Measurements from ENCODE around the gene ADARB1.

- TF ChIP-seq, protein P1, sequence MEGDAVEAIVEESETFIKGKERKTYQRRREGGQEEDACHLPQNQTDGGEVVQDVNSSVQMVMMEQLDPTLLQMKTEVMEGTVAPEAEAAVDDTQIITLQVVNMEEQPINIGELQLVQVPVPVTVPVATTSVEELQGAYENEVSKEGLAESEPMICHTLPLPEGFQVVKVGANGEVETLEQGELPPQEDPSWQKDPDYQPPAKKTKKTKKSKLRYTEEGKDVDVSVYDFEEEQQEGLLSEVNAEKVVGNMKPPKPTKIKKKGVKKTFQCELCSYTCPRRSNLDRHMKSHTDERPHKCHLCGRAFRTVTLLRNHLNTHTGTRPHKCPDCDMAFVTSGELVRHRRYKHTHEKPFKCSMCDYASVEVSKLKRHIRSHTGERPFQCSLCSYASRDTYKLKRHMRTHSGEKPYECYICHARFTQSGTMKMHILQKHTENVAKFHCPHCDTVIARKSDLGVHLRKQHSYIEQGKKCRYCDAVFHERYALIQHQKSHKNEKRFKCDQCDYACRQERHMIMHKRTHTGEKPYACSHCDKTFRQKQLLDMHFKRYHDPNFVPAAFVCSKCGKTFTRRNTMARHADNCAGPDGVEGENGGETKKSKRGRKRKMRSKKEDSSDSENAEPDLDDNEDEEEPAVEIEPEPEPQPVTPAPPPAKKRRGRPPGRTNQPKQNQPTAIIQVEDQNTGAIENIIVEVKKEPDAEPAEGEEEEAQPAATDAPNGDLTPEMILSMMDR (IDR thresholded peaks at IDR 0.05; ENCODE audit: borderline replicate concordance, extremely low read depth, low read length, poor library complexity, severe bottlenecking), result no peak
- no peak for TF ChIP-seq EZH2 (IDR thresholded peaks at IDR 0.05; ENCODE audit: borderline replicate concordance, low read depth, low read length, severe bottlenecking)
These were observed 180.1 kb downstream of the ADARB1 start for GRCh38 chr21:45254460-45254930.
